Fibroblast of lung (primary cell): ENCODE data around the gene MROH7. TPM values are rescaled to one million over a fixed set of nuclear protein-coding genes. Genes with fewer than 3 reads are reported as not detected.

ENCODE experiments used
- DNase-seq, 2 donors: peaks; one replicate each; pipeline versions ENCODE4 v3.0.0 to v3.0.0-alpha.2; 2010; ENCODE audit warnings: low read depth in 2 of 2
- H2AFZ ChIP-seq: 2 replicates; pipeline ENCODE4 v1.5.1; 2012; ENCODE audit warnings: low read length, control low read depth, inconsistent platforms
- H3K27ac ChIP-seq: 2 replicates; pipeline ENCODE4 v1.5.1; 2011; ENCODE audit warnings: low read length, control low read depth; ENCODE audit not compliant: insufficient read depth
- H3K27me3 ChIP-seq: 2 replicates; pipeline ENCODE4 v1.5.1; 2011; ENCODE audit warnings: mild to moderate bottlenecking, low read length; ENCODE audit not compliant: control insufficient read depth, insufficient read depth
- H3K36me3 ChIP-seq: 2 replicates; pipeline ENCODE4 v1.5.1; 2011; ENCODE audit warnings: low read length; ENCODE audit not compliant: control insufficient read depth, insufficient read depth
- H3K4me1 ChIP-seq: 2 replicates; pipeline ENCODE4 v1.5.1; 2011; ENCODE audit warnings: low read length; ENCODE audit not compliant: control insufficient read depth, insufficient read depth; ENCODE audit errors: extremely low read depth
- H3K4me2 ChIP-seq: 2 replicates; pipeline ENCODE4 v1.5.1; 2011; ENCODE audit warnings: low read length, control low read depth; ENCODE audit not compliant: insufficient read depth; ENCODE audit errors: extremely low read depth
- H3K4me3 ChIP-seq, 4 experiments: fragments of 200-600 bp in 1 of 4; sonication (generic) in 1 of 4; replicated peaks in 1 of 4; 2 replicates each; pipeline ENCODE4 v1.5.1; 2011 to 2016; ENCODE audit warnings: low read length in 4 of 4, low read depth in 3 of 4, mild to moderate bottlenecking in 3 of 4, control low read depth in 2 of 4, inconsistent platforms in 1 of 4, mixed read lengths in 1 of 4; ENCODE audit not compliant: insufficient read depth in 1 of 4; ENCODE audit errors: control extremely low read depth in 1 of 4
- H3K79me2 ChIP-seq: 2 replicates; pipeline ENCODE4 v1.5.1; 2012; ENCODE audit warnings: mild to moderate bottlenecking, low read length, inconsistent platforms; ENCODE audit not compliant: control insufficient read depth, insufficient read depth
- H3K9ac ChIP-seq: 2 replicates; pipeline ENCODE4 v1.5.1; 2011; ENCODE audit warnings: mild to moderate bottlenecking, low read length, control low read depth; ENCODE audit not compliant: insufficient read depth
- H3K9me3 ChIP-seq: 2 replicates; pipeline ENCODE4 v1.5.1; 2012; ENCODE audit warnings: low read depth, low read length; ENCODE audit not compliant: control insufficient read depth, insufficient read depth
- H4K20me1 ChIP-seq: 2 replicates; pipeline ENCODE4 v1.5.1; 2011; ENCODE audit warnings: low read length; ENCODE audit not compliant: control insufficient read depth, insufficient read depth; ENCODE audit errors: extremely low read depth
- CTCF ChIP-seq, 2 donors: IDR thresholded peaks in 1 of 2; conservative IDR thresholded peaks in 1 of 2; 1 replicate in 1 of 2; 2 replicates in 1 of 2; pipeline ENCODE4 v1.5.1; 2011 to 2012; ENCODE audit warnings: low read length in 2 of 2, control low read depth in 1 of 2, inconsistent platforms in 1 of 2, low read depth in 1 of 2, mild to moderate bottlenecking in 1 of 2
- EZH2 ChIP-seq: IDR thresholded peaks from 2 replicates; pipeline ENCODE4 v1.5.1; 2012; ENCODE audit warnings: low read length, control low read depth, mild to moderate bottlenecking; ENCODE audit errors: missing control alignments
- polyA plus RNA-seq, 2 donors: library from polyadenylated mRNA; depleted of rRNA in 1 of 2; stranded (reverse) in 1 of 2; unstranded in 1 of 2; fragments of >200 nt; gene quantifications; 2 replicates each; pipeline ENCODE4 v1.2.1, GENCODE V29; 2011 to 2012; ENCODE audit warnings: missing spikeins in 1 of 2
- total RNA-seq: library from RNA; depleted of rRNA; stranded (reverse); fragments of >200 nt; gene quantifications from 2 replicates; pipeline ENCODE4 v1.2.1, GENCODE V29; 2014

MROH7 gene
- total and polyA plus RNA-seq, 2 donors (not counting 1 experiment from before 2014, with no cell fraction given): 0.01 to 0.33 TPM

DNA sequence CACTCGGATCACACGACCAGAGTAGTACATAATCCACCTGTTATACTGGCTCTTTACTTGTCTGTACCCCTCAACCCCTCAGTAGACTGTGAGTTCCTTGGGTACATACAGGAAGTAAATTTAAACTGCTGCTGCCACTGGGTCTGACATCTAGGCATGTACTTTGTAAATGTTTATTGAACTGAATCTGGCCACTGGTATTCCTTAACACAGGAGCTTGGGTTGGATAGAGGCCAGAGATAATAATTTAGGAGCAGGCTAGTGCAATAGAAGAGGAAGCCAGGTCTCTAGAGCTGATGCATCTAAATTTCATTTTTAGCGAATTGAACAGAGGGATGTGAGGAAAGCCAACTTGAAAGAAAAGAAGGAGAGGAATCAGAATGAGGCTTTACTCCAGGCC lies 86.4 kb downstream of the MROH7 start:
- peak in 1 of 2 donors; percentile 12 for DNase-seq
- no peaks in the 10 kb centered on the region for H3K4me1 ChIP-seq
- no peaks in the 10 kb centered on the region for H3K27me3 ChIP-seq
- no peaks in the 10 kb centered on the region for H3K79me2 ChIP-seq
- H3K9ac ChIP-seq: no peak overlapping the region
- no peaks in the 10 kb centered on the region for H4K20me1 ChIP-seq
- no peak overlapping the region for H2AFZ ChIP-seq
- no peaks in the 10 kb centered on the region for H3K9me3 ChIP-seq
- peaks cover 10% of the 10 kb centered on the region for H3K36me3 ChIP-seq
- TF ChIP-seq EZH2 (no peak), CTCF (conservative IDR thresholded peaks at IDR 0.05 in 1 of 2, IDR thresholded peaks at IDR 0.05 in 1 of 2; ENCODE audit: low read depth in 1 of 2, low read length in 2 of 2) (no peak)
- no peak overlapping the region for H3K4me3 ChIP-seq
- no peak overlapping the region for H3K27ac ChIP-seq
- H3K4me2 ChIP-seq: no peak overlapping the region

- Histone ChIP-seq H3K9ac (no peak overlapping the region), H2AFZ (no peak overlapping the region), H3K36me3 (peaks cover 14% of the 10 kb centered on the region), H4K20me1 (no peaks in the 10 kb centered on the region), H3K4me3 (no peak overlapping the region), H3K9me3 (no peaks in the 10 kb centered on the region), H3K4me1 (no peaks in the 10 kb centered on the region), H3K4me2 (no peak overlapping the region), H3K79me2 (no peaks in the 10 kb centered on the region), H3K27ac (no peak overlapping the region), H3K27me3 (no peaks in the 10 kb centered on the region)
- no peak for TF ChIP-seq EZH2
- TF ChIP-seq CTCF (conservative IDR thresholded peaks at IDR 0.05 in 1 of 2, IDR thresholded peaks at IDR 0.05 in 1 of 2; ENCODE audit: low read depth in 1 of 2, low read length in 2 of 2): no peak
- DNase-seq: no peak
Observed at GRCh38 chr1:54736685-54737084, 95.1 kb downstream of the MROH7 start.

GRCh38 chr1:54738244-54738643 lies 96.7 kb downstream of the MROH7 start:
- Histone ChIP-seq H3K27me3 (no peaks in the 10 kb centered on the region), H3K79me2 (no peaks in the 10 kb centered on the region), H3K9ac (no peak overlapping the region), H3K4me2 (no peak overlapping the region), H2AFZ (no peak overlapping the region), H3K36me3 (peaks cover 13% of the 10 kb centered on the region), H3K27ac (no peak overlapping the region), H3K9me3 (no peaks in the 10 kb centered on the region), H3K4me1 (no peaks in the 10 kb centered on the region), H3K4me3 (no peak overlapping the region), H4K20me1 (no peaks in the 10 kb centered on the region)
- TF ChIP-seq EZH2: no peak
- no peak for TF ChIP-seq CTCF (conservative IDR thresholded peaks at IDR 0.05 in 1 of 2, IDR thresholded peaks at IDR 0.05 in 1 of 2; ENCODE audit: low read depth in 1 of 2, low read length in 2 of 2)
- no peak for DNase-seq
